CD14-positive monocyte (primary cell): Measurements from ENCODE around the gene OSBPL2. TPM values are rescaled to one million over a fixed set of nuclear protein-coding genes. Genes with fewer than 3 reads are reported as not detected.

Experiments
- DNase-seq, 3 donors: peaks; one replicate each; pipeline ENCODE4 v3.0.0-alpha.2; 2011 to 2022
- H2AFZ ChIP-seq: 2 replicates; pipeline ENCODE4 v1.6.0; 2012; ENCODE audit warnings: mild to moderate bottlenecking, low read depth, low read length, inconsistent platforms; ENCODE audit not compliant: insufficient read depth, poor library complexity, severe bottlenecking
- H3K27ac ChIP-seq, 2 donors: 1 replicate in 1 of 2; 2 replicates in 1 of 2; pipeline ENCODE4 v1.5.1; 2012 to 2013; ENCODE audit warnings: low read length in 2 of 2, control low read depth in 1 of 2, inconsistent platforms in 1 of 2, low read depth in 1 of 2, mild to moderate bottlenecking in 1 of 2
- H3K27me3 ChIP-seq, 2 donors: one replicate each; pipeline versions ENCODE4 v1.6.0 to v1.6.1; 2011 to 2013; ENCODE audit warnings: low read length in 2 of 2; ENCODE audit not compliant: control insufficient read depth in 2 of 2, insufficient read depth in 2 of 2
- H3K36me3 ChIP-seq, 2 donors: replicated peaks in 1 of 2; 1 replicate in 1 of 2; 2 replicates in 1 of 2; pipeline versions ENCODE4 v1.5.1 to v1.6.1; 2012 to 2013; ENCODE audit warnings: low read length in 2 of 2, control low read depth in 1 of 2, inconsistent platforms in 1 of 2, mild to moderate bottlenecking in 1 of 2; ENCODE audit not compliant: insufficient read depth in 2 of 2, control insufficient read depth in 1 of 2
- H3K4me1 ChIP-seq, 2 donors: 1 replicate in 1 of 2; 2 replicates in 1 of 2; pipeline versions ENCODE4 v1.5.1 to v1.6.1; 2012 to 2013; ENCODE audit warnings: low read length in 2 of 2, control low read depth in 1 of 2, inconsistent platforms in 1 of 2, mild to moderate bottlenecking in 1 of 2, moderate library complexity in 1 of 2; ENCODE audit not compliant: insufficient read depth in 2 of 2, control insufficient read depth in 1 of 2
- H3K4me2 ChIP-seq: replicated peaks from 2 replicates; pipeline ENCODE3; 2012; ENCODE audit warnings: low read length, moderate library complexity, mild to moderate bottlenecking; ENCODE audit not compliant: poor library complexity, severe bottlenecking; ENCODE audit errors: extremely low read depth
- H3K4me3 ChIP-seq, 3 experiments: fragments of 200-600 bp in 1 of 3; sonication (generic) in 1 of 3; replicated peaks in 1 of 3; 1 replicate in 2 of 3; 2 replicates in 1 of 3; pipeline ENCODE4 v1.5.1; 2011 to 2013; ENCODE audit warnings: low read length in 3 of 3, mild to moderate bottlenecking in 3 of 3, control low read depth in 2 of 3, low read depth in 2 of 3, inconsistent platforms in 1 of 3, moderate library complexity in 1 of 3
- H3K79me2 ChIP-seq: 2 replicates; pipeline ENCODE4 v1.6.0; 2012; ENCODE audit warnings: mild to moderate bottlenecking, control low read depth, inconsistent platforms, low read length, moderate library complexity; ENCODE audit not compliant: insufficient read depth
- H3K9ac ChIP-seq: 2 replicates; pipeline ENCODE4 v1.6.0; 2017; ENCODE audit warnings: low read length, mild to moderate bottlenecking; ENCODE audit not compliant: insufficient read depth, poor library complexity, severe bottlenecking
- H3K9me3 ChIP-seq, 2 donors: replicated peaks in 1 of 2; 1 replicate in 1 of 2; 2 replicates in 1 of 2; pipeline versions ENCODE4 v1.5.1 to v1.6.1; 2012 to 2013; ENCODE audit warnings: low read length in 2 of 2, control low read depth in 1 of 2; ENCODE audit not compliant: control insufficient read depth in 1 of 2, insufficient read depth in 1 of 2
- H4K20me1 ChIP-seq: 2 replicates; pipeline ENCODE4 v1.6.0; 2012; ENCODE audit warnings: mild to moderate bottlenecking, low read length, control low read depth, moderate library complexity; ENCODE audit not compliant: insufficient read depth
- H3K27ac Mint-ChIP-seq, 7 donors: one replicate each; pipeline ENCODE4 v1.8.0; 2020; ENCODE audit warnings: mild to moderate bottlenecking in 7 of 7, mixed read lengths in 7 of 7, moderate library complexity in 6 of 7, inconsistent platforms in 2 of 7
- H3K27me3 Mint-ChIP-seq, 3 donors: one replicate each; pipeline ENCODE4 v1.8.0; 2021 to 2022; ENCODE audit warnings: low read depth in 3 of 3, mild to moderate bottlenecking in 3 of 3, mixed read lengths in 3 of 3, moderate library complexity in 3 of 3, inconsistent platforms in 1 of 3
- H3K36me3 Mint-ChIP-seq, 2 donors: one replicate each; pipeline ENCODE4 v1.8.0; 2020; ENCODE audit warnings: mixed read lengths in 2 of 2, inconsistent platforms in 1 of 2, mild to moderate bottlenecking in 1 of 2
- H3K4me1 Mint-ChIP-seq: one replicate; pipeline ENCODE4 v1.8.0; 2020; ENCODE audit warnings: mild to moderate bottlenecking, mixed read lengths
- H3K4me3 Mint-ChIP-seq, 2 donors: one replicate each; pipeline ENCODE4 v1.8.0; 2020; ENCODE audit warnings: mild to moderate bottlenecking in 2 of 2, mixed read lengths in 2 of 2, moderate library complexity in 1 of 2
- H3K9me3 Mint-ChIP-seq, 7 donors: one replicate each; pipeline ENCODE4 v1.8.0; 2020 to 2022; ENCODE audit warnings: mixed read lengths in 7 of 7, mild to moderate bottlenecking in 6 of 7, moderate library complexity in 6 of 7, inconsistent platforms in 2 of 7
- WGBS: methylation state at CpG from one replicate; pipeline ENCODE4 v1.1.5; 2013; ENCODE audit warnings: missing lambda C conversion rate; ENCODE audit not compliant: insufficient coverage; 5-methylcytosine and 5-hydroxymethylcytosine counted together
- intact Hi-C, 2 donors: fragments of 100-400 bp; cut with micrococcal nuclease; formaldehyde crosslinking; loops; one replicate each; pipeline versions ENCODE4 v1.15.0 to v1.15.1; 2023
- polyA plus RNA-seq, 3 donors: library from polyadenylated mRNA; depleted of rRNA in 1 of 3; unstranded in 2 of 3; stranded (reverse) in 1 of 3; fragments of 300-500 nt in 2 of 3; fragments of >200 nt in 1 of 3; fragmentation: Illumina TruSeq in 2 of 3; gene quantifications; 1 replicate in 2 of 3; 2 replicates in 1 of 3; pipeline ENCODE4 v1.2.3, GENCODE V29; 2012 to 2021
- TF ChIP-seq, protein P1 (sequence below): fragments of 200-600 bp; IDR thresholded peaks from one replicate; pipeline ENCODE4 v1.8.0; 2022; ENCODE audit warnings: antibody characterized with exemption, mild to moderate bottlenecking

OSBPL2 gene
- polyA plus RNA-seq, 3 donors = 12.9 to 29.1 (median 17.9) TPM

DNA sequence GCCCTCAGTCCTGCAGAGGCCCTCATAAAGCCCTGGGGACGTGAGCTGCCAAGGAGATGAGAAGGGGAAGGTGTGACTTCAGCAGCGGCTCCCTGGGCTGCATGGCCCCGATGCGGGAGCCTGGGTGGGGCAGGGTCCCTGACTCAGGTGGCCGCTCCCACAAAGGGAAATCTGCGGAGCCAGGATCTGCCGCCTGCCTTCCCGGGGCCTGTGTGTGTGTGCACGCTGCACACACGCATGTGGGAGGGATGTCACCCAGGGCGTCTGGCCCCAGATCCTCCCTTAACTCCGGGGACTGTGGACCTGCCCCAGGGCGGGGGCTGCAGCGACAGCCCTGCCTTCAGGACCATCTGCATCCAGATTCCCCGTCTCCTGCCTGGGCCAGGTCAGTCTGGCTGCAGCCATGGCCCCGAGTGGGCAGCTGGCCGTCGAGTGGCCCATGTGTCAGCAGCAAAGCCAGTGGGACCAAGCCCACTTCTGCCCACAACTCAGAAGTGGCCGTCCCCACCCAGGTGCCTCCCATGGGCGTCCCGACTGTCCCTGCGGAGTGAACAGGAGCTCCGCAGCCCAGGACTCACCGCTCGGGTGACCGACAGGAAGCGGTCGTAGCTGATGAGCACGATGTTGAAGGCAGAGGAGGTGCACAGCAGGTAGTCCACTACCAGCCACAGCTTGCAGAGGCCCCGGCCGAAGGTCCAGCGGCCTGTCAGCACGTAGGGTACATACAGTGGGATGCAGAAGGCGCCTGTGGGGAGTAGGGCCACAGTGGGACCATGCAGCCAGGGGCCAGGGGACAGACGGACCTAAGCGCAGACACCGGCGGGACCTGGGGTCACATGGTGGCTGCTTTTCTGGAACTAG is 20.2 kb upstream of the OSBPL2 start:
- WGBS = 60% methylated on average over 33 of the region's 38 CpGs
- H3K4me1 Mint-ChIP-seq = no peaks in the 10 kb centered on the region
- peaks cover 0 to 3% of the 10 kb centered on the region in 2 donors for H3K9me3 ChIP-seq
- intact Hi-C loops = no loop called here
- peak overlapping the region in 1 of 2 donors; percentile 21 for H3K4me3 Mint-ChIP-seq
- peaks cover 32 to 59% (median 51%) of the 10 kb centered on the region in 3 donors for H3K27me3 Mint-ChIP-seq
- H3K79me2 ChIP-seq = no peaks in the 10 kb centered on the region
- H3K4me3 ChIP-seq = no peak overlapping the region
- no peaks in the 10 kb centered on the region for H3K4me1 ChIP-seq
- H3K9me3 Mint-ChIP-seq = peaks cover 0 to 5% (median 1%) of the 10 kb centered on the region in 7 donors
- H3K27me3 ChIP-seq = peaks cover 6 to 43% of the 10 kb centered on the region in 2 donors
- H3K27ac ChIP-seq = no peak overlapping the region
- DNase-seq = no peak
- TF ChIP-seq, protein P1, sequence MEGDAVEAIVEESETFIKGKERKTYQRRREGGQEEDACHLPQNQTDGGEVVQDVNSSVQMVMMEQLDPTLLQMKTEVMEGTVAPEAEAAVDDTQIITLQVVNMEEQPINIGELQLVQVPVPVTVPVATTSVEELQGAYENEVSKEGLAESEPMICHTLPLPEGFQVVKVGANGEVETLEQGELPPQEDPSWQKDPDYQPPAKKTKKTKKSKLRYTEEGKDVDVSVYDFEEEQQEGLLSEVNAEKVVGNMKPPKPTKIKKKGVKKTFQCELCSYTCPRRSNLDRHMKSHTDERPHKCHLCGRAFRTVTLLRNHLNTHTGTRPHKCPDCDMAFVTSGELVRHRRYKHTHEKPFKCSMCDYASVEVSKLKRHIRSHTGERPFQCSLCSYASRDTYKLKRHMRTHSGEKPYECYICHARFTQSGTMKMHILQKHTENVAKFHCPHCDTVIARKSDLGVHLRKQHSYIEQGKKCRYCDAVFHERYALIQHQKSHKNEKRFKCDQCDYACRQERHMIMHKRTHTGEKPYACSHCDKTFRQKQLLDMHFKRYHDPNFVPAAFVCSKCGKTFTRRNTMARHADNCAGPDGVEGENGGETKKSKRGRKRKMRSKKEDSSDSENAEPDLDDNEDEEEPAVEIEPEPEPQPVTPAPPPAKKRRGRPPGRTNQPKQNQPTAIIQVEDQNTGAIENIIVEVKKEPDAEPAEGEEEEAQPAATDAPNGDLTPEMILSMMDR = no peak
- H3K36me3 ChIP-seq = no peaks in the 10 kb centered on the region
- no peak overlapping the region for H3K27ac Mint-ChIP-seq
- H2AFZ ChIP-seq = no peak overlapping the region
- no peaks in the 10 kb centered on the region for H3K36me3 Mint-ChIP-seq
- no peaks in the 10 kb centered on the region for H4K20me1 ChIP-seq
- H3K4me2 ChIP-seq = no peak overlapping the region
- no peak overlapping the region for H3K9ac ChIP-seq

DNA sequence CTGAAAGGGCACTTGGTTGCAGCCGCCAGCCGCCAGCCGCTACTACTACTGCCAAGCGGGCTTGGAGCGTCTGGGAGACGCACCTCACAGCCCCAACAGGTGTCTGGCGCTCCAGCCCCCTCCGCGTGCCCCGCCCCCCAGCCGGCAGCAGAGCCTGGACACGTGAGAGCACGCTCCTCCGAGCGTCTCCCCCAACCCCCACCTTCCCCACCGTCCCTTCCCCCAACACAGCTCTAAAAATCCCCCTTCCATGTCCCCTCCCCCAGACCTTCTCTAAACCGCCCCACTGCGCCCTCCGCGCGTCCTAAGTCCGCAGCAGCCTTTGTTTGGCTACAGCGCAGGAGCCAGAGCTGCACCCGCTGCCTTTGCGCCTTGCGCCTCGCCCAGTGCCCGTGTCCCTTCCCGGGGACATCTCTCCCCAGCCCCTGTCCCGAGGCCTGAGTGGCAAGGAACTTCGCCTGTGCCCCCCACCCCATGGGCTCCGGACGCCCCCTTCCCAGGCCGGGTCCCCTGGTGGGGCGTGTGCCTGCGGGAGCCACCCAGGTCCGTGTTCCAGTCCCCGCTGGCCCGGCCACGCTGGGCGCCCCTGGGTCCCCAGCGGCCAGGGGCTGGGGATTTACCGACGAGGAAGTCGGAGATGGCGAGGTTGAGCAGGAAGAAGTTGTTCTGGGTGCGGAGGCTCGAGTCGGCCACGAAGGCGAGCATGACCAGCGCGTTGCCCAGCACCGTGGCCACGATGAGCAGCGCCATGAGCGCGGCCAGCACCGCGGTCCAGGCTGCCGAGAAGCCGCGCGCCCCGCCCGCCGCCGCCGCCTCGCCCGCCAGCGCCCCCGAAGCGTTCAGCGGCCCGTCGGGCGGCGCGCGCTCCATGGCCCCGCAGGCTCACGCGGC is 19.0 kb upstream of the OSBPL2 start:
- no peak for DNase-seq
- H3K36me3 Mint-ChIP-seq = no peaks in the 10 kb centered on the region
- WGBS = 2% methylated on average over 83 of the region's 84 CpGs
- no peaks in the 10 kb centered on the region for H3K79me2 ChIP-seq
- peaks cover 6 to 43% of the 10 kb centered on the region in 2 donors for H3K27me3 ChIP-seq
- no peaks in the 10 kb centered on the region for H3K4me1 ChIP-seq
- no peaks in the 10 kb centered on the region for H3K36me3 ChIP-seq
- H3K4me2 ChIP-seq = no peak overlapping the region
- TF ChIP-seq, protein P1 = no peak
- no peak overlapping the region for H3K4me3 ChIP-seq
- peaks cover 0 to 5% (median 1%) of the 10 kb centered on the region in 7 donors for H3K9me3 Mint-ChIP-seq
- H3K9ac ChIP-seq = no peak overlapping the region
- H2AFZ ChIP-seq = no peak overlapping the region
- intact Hi-C loops = no loop called here
- no peaks in the 10 kb centered on the region for H4K20me1 ChIP-seq
- H3K27ac Mint-ChIP-seq = no peak overlapping the region
- no peak overlapping the region for H3K27ac ChIP-seq
- H3K4me3 Mint-ChIP-seq = peak overlapping the region in 1 of 2 donors; percentile 70
- H3K4me1 Mint-ChIP-seq = no peaks in the 10 kb centered on the region
- H3K27me3 Mint-ChIP-seq = peaks cover 30 to 67% (median 51%) of the 10 kb centered on the region in 3 donors
- peaks cover 0 to 3% of the 10 kb centered on the region in 2 donors for H3K9me3 ChIP-seq
